Urinary bladder (tissue), 4 donors: ENCODE data around the gene AAK1. TPM values are rescaled to one million over a fixed set of nuclear protein-coding genes. Genes with fewer than 3 reads are reported as not detected.

ENCODE experiments used
- DNase-seq: peaks from one replicate; pipeline ENCODE4 v3.0.0-alpha.2; 2015; ENCODE audit errors: extremely low spot score
- H3K27ac ChIP-seq: one replicate; pipeline ENCODE4 v1.5.1; 2013; ENCODE audit warnings: low read depth, mild to moderate bottlenecking, moderate library complexity
- H3K36me3 ChIP-seq: one replicate; pipeline ENCODE4 v1.6.1; 2013; ENCODE audit warnings: mild to moderate bottlenecking, moderate library complexity; ENCODE audit not compliant: insufficient read depth
- H3K4me1 ChIP-seq: one replicate; pipeline ENCODE4 v1.6.1; 2013; ENCODE audit warnings: mild to moderate bottlenecking, moderate library complexity; ENCODE audit not compliant: insufficient read depth
- H3K4me3 ChIP-seq: one replicate; pipeline ENCODE4 v1.5.1; 2013; ENCODE audit warnings: low read depth, low read length
- WGBS: extraction: QIAGEN DNeasy Blood & Tissue Kit; methylation state at CpG from one replicate; pipeline ENCODE4 v1.1.7; 2013; 5-methylcytosine and 5-hydroxymethylcytosine counted together
- polyA plus RNA-seq: library from polyadenylated mRNA; stranded (reverse); fragments of 200-250 nt; gene quantifications from one replicate; pipeline ENCODE4 v1.2.3, GENCODE V29; 2013
- total RNA-seq: library from RNA; depleted of rRNA; stranded (reverse); fragments of >200 nt; gene quantifications from one replicate; pipeline ENCODE4 v1.2.3, GENCODE V29; 2014
- donor health status: healthy with polysubstance abuse.
- donor health status: healthy.

The AAK1 gene
- total RNA-seq (51.5 TPM), polyA plus RNA-seq (9.3 TPM)

GRCh38 chr2:69643602-69644505 lies at the start of gene AAK1:
TSS of gene AAK1 (minus strand) at chr2:69643739. CDS start at chr2:69643040, 699 bp downstream.
- WGBS = under 1% methylated on average over 81 of the region's 81 CpGs
- no peaks in the 10 kb centered on the region for H3K4me1 ChIP-seq
- peak; percentile 78 for DNase-seq

DNA sequence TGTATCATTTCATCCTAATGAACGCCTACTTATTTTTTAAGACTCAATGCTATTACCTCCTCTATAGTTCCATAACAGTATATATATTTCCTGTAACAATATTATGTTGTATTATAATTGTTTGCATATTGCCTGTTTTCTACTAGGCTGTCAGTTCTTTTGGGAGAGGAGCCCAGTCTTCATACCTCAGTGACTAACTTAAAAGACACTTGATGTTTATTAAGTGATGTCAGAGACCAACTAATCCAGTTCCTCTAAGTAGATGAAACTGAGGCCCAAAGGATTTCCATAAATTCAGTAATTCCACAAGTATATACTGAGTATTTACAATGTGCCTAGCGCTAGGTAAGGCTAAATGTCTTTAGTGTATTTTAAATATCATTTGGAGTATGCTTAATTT lies 48.9 kb upstream of the AAK1 start:
- no peak overlapping the region for H3K4me3 ChIP-seq
- 95% methylated on average over 2 of the region's 2 CpGs for whole genome bisulfite sequencing
- no peaks in the 10 kb centered on the region for H3K4me1 ChIP-seq
- no peak overlapping the region for H3K27ac ChIP-seq
- DNase-seq = no peak
- H3K36me3 ChIP-seq = no peaks in the 10 kb centered on the region

More at GRCh38 chr2:69643602-69644505, at the start of gene AAK1:
- Histone ChIP-seq H3K27ac (peak within 1 kb of the TSS; percentile 88), H3K36me3 (no peaks in the 10 kb centered on the region), H3K4me3 (peak within 1 kb of the TSS; percentile 95)

GRCh38 chr2:69689969-69690368 lies 46.4 kb upstream of the AAK1 start:
- Histone ChIP-seq H3K4me1 (no peaks in the 10 kb centered on the region), H3K4me3 (no peak overlapping the region), H3K27ac (no peak overlapping the region), H3K36me3 (no peaks in the 10 kb centered on the region)
- no peak for DNase-seq
- WGBS = 95% methylated on average over 2 of the region's 2 CpGs

DNA sequence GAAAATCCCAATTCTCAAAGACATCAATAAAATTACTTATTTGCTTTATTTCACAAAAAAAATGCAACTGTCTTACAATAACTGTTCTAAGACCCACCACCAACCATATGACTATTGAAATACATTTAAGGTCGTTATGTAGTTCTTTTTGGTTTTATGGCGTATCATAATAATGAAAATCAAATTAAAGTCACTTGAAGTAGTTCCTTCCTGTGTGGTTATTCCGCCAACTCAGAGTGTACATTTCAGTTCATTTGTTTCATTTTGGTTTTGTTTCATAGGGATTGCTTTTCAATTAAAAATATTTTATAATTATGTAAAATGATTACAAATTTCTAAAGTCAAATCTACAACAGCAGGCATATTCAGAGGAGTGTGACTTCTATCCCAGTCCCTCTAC lies 45.9 kb upstream of the AAK1 start:
- Histone ChIP-seq H3K36me3 (no peaks in the 10 kb centered on the region), H3K27ac (no peak overlapping the region), H3K4me3 (no peak overlapping the region), H3K4me1 (no peaks in the 10 kb centered on the region)
- 80% methylated on average over 3 of the region's 3 CpGs for WGBS
- no peak for DNase-seq

DNA sequence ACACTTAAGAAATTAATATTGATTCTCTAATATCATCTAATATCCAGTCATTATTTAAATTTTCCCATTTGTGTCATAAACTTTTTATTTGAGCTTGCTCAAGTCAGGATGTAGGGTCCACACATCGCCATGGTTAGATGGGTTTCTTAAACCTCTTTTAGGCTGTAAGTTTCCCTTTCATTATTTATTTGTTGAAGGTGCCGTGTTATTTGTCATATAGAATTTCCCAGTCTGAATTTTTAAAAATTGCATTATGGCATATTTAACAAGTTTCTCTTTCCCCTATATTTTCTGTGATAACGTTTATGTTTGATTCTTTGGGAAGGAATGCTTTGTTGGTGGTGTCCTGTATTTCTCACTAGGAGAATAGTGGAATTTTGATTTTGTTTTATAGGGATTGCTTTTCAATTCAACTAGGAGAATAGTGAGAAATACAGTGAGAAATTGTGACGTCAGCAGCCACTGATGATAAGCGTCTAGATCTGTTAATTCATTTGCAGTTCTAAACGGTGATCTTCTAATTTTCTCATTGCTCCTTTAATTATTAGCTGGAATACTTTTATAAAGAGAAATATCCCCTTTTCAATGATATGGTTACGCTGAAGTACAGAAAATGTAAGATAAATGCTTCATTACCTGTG lies 44.6 kb upstream of the AAK1 start:
- DNase-seq = no peak
- H3K36me3 ChIP-seq = no peaks in the 10 kb centered on the region
- H3K4me3 ChIP-seq = no peak overlapping the region
- no peak overlapping the region for H3K27ac ChIP-seq
- peaks cover 4% of the 10 kb centered on the region for H3K4me1 ChIP-seq
- WGBS = 87% methylated on average over 7 of the region's 7 CpGs

- no peak for DNase-seq
- Histone ChIP-seq H3K36me3 (no peaks in the 10 kb centered on the region), H3K4me1 (peaks cover 4% of the 10 kb centered on the region), H3K4me3 (no peak overlapping the region), H3K27ac (no peak overlapping the region)
- WGBS = 81% methylated on average over 5 of the region's 5 CpGs
Measured at GRCh38 chr2:69686813-69687212, 43.3 kb upstream of the AAK1 start.

- no peaks in the 10 kb centered on the region for H3K36me3 ChIP-seq
- WGBS = 57% methylated on average over 5 of the region's 5 CpGs
- no peak overlapping the region for H3K4me3 ChIP-seq
- peaks cover 4% of the 10 kb centered on the region for H3K4me1 ChIP-seq
- no peak for DNase-seq
- no peak overlapping the region for H3K27ac ChIP-seq
Measured at GRCh38 chr2:69685321-69686048, 41.9 kb upstream of the AAK1 start.

GRCh38 chr2:69683170-69683971 lies 39.8 kb upstream of the AAK1 start:
- peaks cover 4% of the 10 kb centered on the region for H3K4me1 ChIP-seq
- H3K27ac ChIP-seq = no peak overlapping the region
- no peaks in the 10 kb centered on the region for H3K36me3 ChIP-seq
- peak; percentile 80 for DNase-seq
- H3K4me3 ChIP-seq = no peak overlapping the region
- 28% methylated on average over 5 of the region's 5 CpGs for WGBS

DNA sequence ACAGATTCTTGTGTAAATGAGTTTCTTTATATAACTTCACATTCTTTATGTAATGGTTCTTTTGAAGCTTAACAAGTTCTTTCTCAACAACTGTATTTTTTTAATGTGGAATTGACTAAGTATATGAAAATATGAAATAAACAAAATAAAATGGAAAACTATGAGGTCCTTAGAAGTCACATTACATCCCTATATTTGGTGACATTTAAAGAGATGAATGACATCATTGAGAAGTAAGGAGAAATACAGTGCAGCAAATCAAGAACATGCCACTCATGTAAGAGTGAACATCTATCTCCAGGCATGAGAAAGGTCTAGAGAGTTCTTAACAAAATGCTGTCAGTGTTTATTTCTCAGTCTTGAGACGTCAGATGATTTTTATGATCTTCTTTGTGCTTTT lies 39.0 kb upstream of the AAK1 start:
- H3K4me3 ChIP-seq = no peak overlapping the region
- H3K27ac ChIP-seq = no peak overlapping the region
- WGBS = 52% methylated on average over 1 of the region's 1 CpG
- no peak for DNase-seq
- H3K36me3 ChIP-seq = no peaks in the 10 kb centered on the region
- peaks cover 4% of the 10 kb centered on the region for H3K4me1 ChIP-seq

GRCh38 chr2:69680001-69680675 lies 36.6 kb upstream of the AAK1 start:
- Histone ChIP-seq H3K27ac (no peak overlapping the region), H3K4me1 (peaks cover 4% of the 10 kb centered on the region), H3K4me3 (no peak overlapping the region), H3K36me3 (no peaks in the 10 kb centered on the region)
- DNase-seq = no peak
- 89% methylated on average over 1 of the region's 1 CpG for WGBS

- no peak for DNase-seq
- Histone ChIP-seq H3K36me3 (no peaks in the 10 kb centered on the region), H3K27ac (no peak overlapping the region), H3K4me3 (no peak overlapping the region), H3K4me1 (no peaks in the 10 kb centered on the region)
- WGBS = 91% methylated on average over 5 of the region's 5 CpGs
Measured at GRCh38 chr2:69677914-69678313, 34.4 kb upstream of the AAK1 start.

- DNase-seq = no peak
- 97% methylated on average over 1 of the region's 1 CpG for WGBS
- H3K4me3 ChIP-seq = no peak overlapping the region
- no peaks in the 10 kb centered on the region for H3K4me1 ChIP-seq
- H3K36me3 ChIP-seq = no peaks in the 10 kb centered on the region
- no peak overlapping the region for H3K27ac ChIP-seq
Measured at GRCh38 chr2:69676146-69676545, 32.6 kb upstream of the AAK1 start.

- Histone ChIP-seq H3K4me1 (no peaks in the 10 kb centered on the region), H3K4me3 (no peak overlapping the region), H3K36me3 (peaks cover 2% of the 10 kb centered on the region), H3K27ac (no peak overlapping the region)
- no peak for DNase-seq
- 65% methylated on average over 2 of the region's 2 CpGs for WGBS
Measured at GRCh38 chr2:69674316-69674670, 30.8 kb upstream of the AAK1 start.
